ENCODE measurements around the gene RBM8A.
A peak's percentile ranks its signal among the peaks of the same experiment; 100 is the strongest.
"Not testable (repeated sequence)": the region's sequence is repeated elsewhere in the genome, so short reads cannot be mapped to it uniquely, and the experiment has no call there.

The RBM8A gene

DNA sequence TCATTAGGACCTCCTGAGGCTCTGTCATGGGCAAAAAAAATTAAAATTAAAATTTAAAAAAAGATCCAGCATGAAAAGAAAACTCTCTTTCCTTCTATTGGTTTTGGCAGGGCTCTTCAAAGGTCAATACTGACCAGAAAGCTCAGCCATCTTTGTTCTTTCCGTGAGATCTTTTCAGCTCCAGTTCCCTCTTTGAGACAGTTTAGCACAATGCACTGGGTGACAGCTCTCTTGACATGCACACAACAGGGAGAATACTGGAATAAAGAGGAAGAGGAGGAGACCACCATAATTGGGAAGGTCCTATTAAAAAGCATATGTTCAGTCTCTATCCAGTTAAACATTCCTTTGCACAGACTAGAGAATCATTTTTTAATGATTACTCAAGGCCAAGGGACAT lies 24.2 kb upstream of the RBM8A start:
- H3K9me3 Mint-ChIP-seq, result no peaks in the 10 kb centered on the region
- peak overlapping the region; percentile 17 for H3K27ac Mint-ChIP-seq (ENCODE audit: low read depth)
- DNase-seq (ENCODE audit: low spot score in 2 of 2), result no peak
- H3K36me3 Mint-ChIP-seq (ENCODE audit: insufficient read depth), result peaks cover 15% of the 10 kb centered on the region
- peaks cover 63% of the 10 kb centered on the region for H3K4me1 Mint-ChIP-seq
- no peak for ATAC-seq (replicated peaks; ENCODE audit: extremely low read depth, poor library complexity, severe bottlenecking)
- H3K27me3 Mint-ChIP-seq, result no peaks in the 10 kb centered on the region
- H3K4me3 Mint-ChIP-seq, result no peak overlapping the region

- DNase-seq (ENCODE audit: low spot score in 2 of 2), result no peak
- Mint-ChIP-seq H3K9me3 (no peaks in the 10 kb centered on the region), H3K4me3 (no peak overlapping the region), H3K4me1 (peaks cover 41% of the 10 kb centered on the region), H3K27ac (ENCODE audit: low read depth) (peak overlapping the region; percentile 2), H3K36me3 (ENCODE audit: insufficient read depth) (peaks cover 31% of the 10 kb centered on the region), H3K27me3 (no peaks in the 10 kb centered on the region)
- no peak for ATAC-seq (replicated peaks; ENCODE audit: extremely low read depth, poor library complexity, severe bottlenecking)
These were observed 21.9 kb upstream of the RBM8A start for GRCh38 chr1:145949219-145949618.

GRCh38 chr1:145947551-145947950 lies 20.3 kb upstream of the RBM8A start:
- Mint-ChIP-seq H3K36me3 (ENCODE audit: insufficient read depth) (peaks cover 40% of the 10 kb centered on the region), H3K27me3 (no peaks in the 10 kb centered on the region), H3K4me1 (peaks cover 31% of the 10 kb centered on the region), H3K4me3 (no peak overlapping the region), H3K9me3 (no peaks in the 10 kb centered on the region), H3K27ac (ENCODE audit: low read depth) (peak overlapping the region; percentile 46)
- no peak for DNase-seq (ENCODE audit: low spot score in 2 of 2)
- ATAC-seq (replicated peaks; ENCODE audit: extremely low read depth, poor library complexity, severe bottlenecking), result no peak

DNA sequence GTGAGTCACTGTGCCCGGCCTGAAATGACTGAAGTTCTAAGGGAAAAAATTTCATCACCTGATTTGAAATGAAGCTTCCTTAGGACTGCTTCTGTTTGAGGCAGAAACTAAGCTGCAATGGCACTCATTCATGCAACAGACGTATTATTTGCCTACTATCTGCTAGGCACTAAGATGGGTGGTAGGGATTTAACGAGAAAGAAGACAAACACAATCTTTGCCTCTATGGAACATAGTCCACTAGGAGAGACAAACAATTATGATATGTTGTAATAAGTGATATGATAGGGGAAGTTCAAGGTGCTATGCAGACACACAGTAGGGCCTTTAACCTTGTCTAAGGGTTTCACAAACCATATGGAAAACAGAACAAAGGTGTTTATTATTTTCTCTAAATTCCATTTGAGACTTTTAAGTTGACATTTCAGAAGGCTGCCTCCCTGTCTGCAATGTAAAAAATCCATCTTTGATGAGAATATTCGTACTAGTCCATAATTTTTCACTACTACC lies 19.2 kb upstream of the RBM8A start:
- H3K27ac Mint-ChIP-seq (ENCODE audit: low read depth), result no peak overlapping the region
- H3K4me3 Mint-ChIP-seq, result no peak overlapping the region
- DNase-seq (ENCODE audit: low spot score in 2 of 2) (no peak), ATAC-seq (replicated peaks; ENCODE audit: extremely low read depth, poor library complexity, severe bottlenecking) (no peak)
- H3K36me3 Mint-ChIP-seq (ENCODE audit: insufficient read depth), result peaks cover 47% of the 10 kb centered on the region
- H3K27me3 Mint-ChIP-seq, result no peaks in the 10 kb centered on the region
- peaks cover 22% of the 10 kb centered on the region for H3K4me1 Mint-ChIP-seq
- H3K9me3 Mint-ChIP-seq, result no peaks in the 10 kb centered on the region

- Mint-ChIP-seq H3K36me3 (ENCODE audit: insufficient read depth) (peaks cover 56% of the 10 kb centered on the region), H3K27ac (ENCODE audit: low read depth) (peak overlapping the region; percentile 59), H3K27me3 (no peaks in the 10 kb centered on the region), H3K9me3 (no peaks in the 10 kb centered on the region), H3K4me1 (peaks cover 6% of the 10 kb centered on the region), H3K4me3 (no peak overlapping the region)
- no peak for DNase-seq (ENCODE audit: low spot score in 2 of 2)
- no peak for ATAC-seq (replicated peaks; ENCODE audit: extremely low read depth, poor library complexity, severe bottlenecking)
These were observed 17.2 kb upstream of the RBM8A start for GRCh38 chr1:145944532-145944931.

DNA sequence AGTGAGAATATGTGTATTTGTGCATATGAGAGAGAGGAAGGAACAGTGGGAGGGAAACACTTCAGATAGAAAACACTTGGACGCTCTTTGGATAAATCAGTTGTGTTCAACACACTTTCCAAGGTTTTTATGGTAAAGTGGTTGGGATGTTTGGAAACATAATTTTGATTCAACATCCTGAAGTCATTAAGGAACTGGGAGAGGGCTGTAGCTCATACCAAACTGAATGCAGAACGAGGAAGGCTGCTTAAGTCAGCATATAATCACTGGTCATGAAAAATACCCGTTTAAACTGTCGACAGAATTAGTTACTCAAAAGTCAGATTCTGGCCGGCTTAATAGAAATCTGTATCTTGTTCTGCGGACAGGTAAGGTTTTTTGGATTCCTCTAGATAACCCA lies 15.6 kb upstream of the RBM8A start:
- Mint-ChIP-seq H3K27ac (ENCODE audit: low read depth) (peak overlapping the region; percentile 53), H3K4me3 (no peak overlapping the region), H3K4me1 (no peaks in the 10 kb centered on the region), H3K9me3 (no peaks in the 10 kb centered on the region), H3K27me3 (no peaks in the 10 kb centered on the region), H3K36me3 (ENCODE audit: insufficient read depth) (peaks cover 65% of the 10 kb centered on the region)
- ATAC-seq (replicated peaks; ENCODE audit: extremely low read depth, poor library complexity, severe bottlenecking), result no peak
- no peak for DNase-seq (ENCODE audit: low spot score in 2 of 2)

DNA sequence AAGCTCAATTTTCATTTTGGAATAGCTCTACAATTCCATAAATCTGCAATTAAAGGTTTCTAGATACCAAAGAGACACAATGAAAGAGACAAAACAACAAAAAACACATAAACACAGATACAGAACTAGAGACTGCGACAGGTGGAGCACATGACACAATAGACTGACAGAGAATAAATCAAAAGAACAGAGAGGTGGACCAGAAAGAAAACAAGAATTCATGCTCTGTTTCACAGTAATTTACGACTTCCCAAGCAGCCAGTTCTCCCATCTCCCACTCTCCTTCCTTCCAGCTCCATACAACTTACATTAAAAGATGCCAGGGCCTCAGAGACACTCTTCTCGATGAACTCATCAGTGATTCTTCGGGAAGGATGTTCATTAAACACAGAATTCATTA lies 15.1 kb upstream of the RBM8A start:
- Mint-ChIP-seq H3K4me1 (no peaks in the 10 kb centered on the region), H3K4me3 (no peak overlapping the region), H3K27me3 (no peaks in the 10 kb centered on the region), H3K27ac (ENCODE audit: low read depth) (no peak overlapping the region), H3K36me3 (ENCODE audit: insufficient read depth) (peaks cover 68% of the 10 kb centered on the region), H3K9me3 (no peaks in the 10 kb centered on the region)
- ATAC-seq (replicated peaks; ENCODE audit: extremely low read depth, poor library complexity, severe bottlenecking), result no peak
- DNase-seq (ENCODE audit: low spot score in 2 of 2), result no peak

DNA sequence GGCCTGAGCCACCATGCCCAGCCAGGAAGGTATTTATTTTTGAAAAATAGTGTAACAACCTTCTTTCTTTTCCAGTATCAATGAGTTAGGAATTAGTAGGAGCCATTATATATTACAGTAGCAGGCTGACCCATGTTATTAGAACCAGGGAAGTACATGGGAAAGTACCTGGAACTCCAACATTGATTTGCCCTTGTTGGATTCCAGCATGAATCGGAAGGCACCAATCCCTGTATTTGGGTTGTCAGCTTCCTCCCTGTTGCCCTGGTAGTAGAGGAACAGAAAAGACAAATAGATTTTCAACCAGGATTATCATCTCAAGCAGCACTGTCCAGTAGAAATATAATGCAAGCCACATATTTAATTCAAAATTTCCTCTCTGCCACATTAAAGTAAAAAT lies 10.2 kb upstream of the RBM8A start:
- H3K27ac Mint-ChIP-seq (ENCODE audit: low read depth), result no peak overlapping the region
- peaks cover 16% of the 10 kb centered on the region for H3K4me1 Mint-ChIP-seq
- H3K27me3 Mint-ChIP-seq, result no peaks in the 10 kb centered on the region
- H3K36me3 Mint-ChIP-seq (ENCODE audit: insufficient read depth), result peaks cover 65% of the 10 kb centered on the region
- no peak for ATAC-seq (replicated peaks; ENCODE audit: extremely low read depth, poor library complexity, severe bottlenecking)
- no peak overlapping the region for H3K4me3 Mint-ChIP-seq
- H3K9me3 Mint-ChIP-seq, result no peaks in the 10 kb centered on the region
- no peak for DNase-seq (ENCODE audit: low spot score in 2 of 2)

- Mint-ChIP-seq H3K36me3 (ENCODE audit: insufficient read depth) (peaks cover 53% of the 10 kb centered on the region), H3K4me1 (peaks cover 25% of the 10 kb centered on the region), H3K27ac (ENCODE audit: low read depth) (peak overlapping the region; percentile 75), H3K27me3 (no peaks in the 10 kb centered on the region), H3K9me3 (no peaks in the 10 kb centered on the region), H3K4me3 (no peak overlapping the region)
- DNase-seq (ENCODE audit: low spot score in 2 of 2) (no peak), ATAC-seq (replicated peaks; ENCODE audit: extremely low read depth, poor library complexity, severe bottlenecking) (no peak)
These were observed 9.0 kb upstream of the RBM8A start for GRCh38 chr1:145936247-145936646.

- Mint-ChIP-seq H3K9me3 (no peaks in the 10 kb centered on the region), H3K27ac (ENCODE audit: low read depth) (no peak overlapping the region), H3K36me3 (ENCODE audit: insufficient read depth) (peaks cover 52% of the 10 kb centered on the region), H3K4me1 (peaks cover 28% of the 10 kb centered on the region), H3K27me3 (no peaks in the 10 kb centered on the region), H3K4me3 (no peak overlapping the region)
- DNase-seq (ENCODE audit: low spot score in 2 of 2) (no peak), ATAC-seq (replicated peaks; ENCODE audit: extremely low read depth, poor library complexity, severe bottlenecking) (no peak)
These were observed 8.4 kb upstream of the RBM8A start for GRCh38 chr1:145935708-145936107.

- Mint-ChIP-seq H3K4me1 (peaks cover 36% of the 10 kb centered on the region), H3K27ac (ENCODE audit: low read depth) (peak overlapping the region; percentile 91), H3K36me3 (ENCODE audit: insufficient read depth) (peaks cover 34% of the 10 kb centered on the region), H3K4me3 (peak overlapping the region; percentile 63)
- not testable (repeated sequence) for H3K9me3 Mint-ChIP-seq, H3K27me3 Mint-ChIP-seq
- DNase-seq (ENCODE audit: low spot score in 2 of 2) (peak in 1 of 2 donors; percentile 32), ATAC-seq (replicated peaks; ENCODE audit: extremely low read depth, poor library complexity, severe bottlenecking) (peak; percentile 55)
These were observed 5.3 kb upstream of the RBM8A start for GRCh38 chr1:145932522-145933009.

GRCh38 chr1:145927916-145928643 lies 796 bp upstream of the RBM8A start:
- Mint-ChIP-seq H3K9me3 (no peaks in the 10 kb centered on the region), H3K4me3 (no peak overlapping the region), H3K27ac (ENCODE audit: low read depth) (no peak overlapping the region), H3K27me3 (no peaks in the 10 kb centered on the region), H3K36me3 (ENCODE audit: insufficient read depth) (peaks cover 26% of the 10 kb centered on the region), H3K4me1 (peaks cover 26% of the 10 kb centered on the region)
- DNase-seq (ENCODE audit: low spot score in 2 of 2) (no peak), ATAC-seq (replicated peaks; ENCODE audit: extremely low read depth, poor library complexity, severe bottlenecking) (no peak)

DNA sequence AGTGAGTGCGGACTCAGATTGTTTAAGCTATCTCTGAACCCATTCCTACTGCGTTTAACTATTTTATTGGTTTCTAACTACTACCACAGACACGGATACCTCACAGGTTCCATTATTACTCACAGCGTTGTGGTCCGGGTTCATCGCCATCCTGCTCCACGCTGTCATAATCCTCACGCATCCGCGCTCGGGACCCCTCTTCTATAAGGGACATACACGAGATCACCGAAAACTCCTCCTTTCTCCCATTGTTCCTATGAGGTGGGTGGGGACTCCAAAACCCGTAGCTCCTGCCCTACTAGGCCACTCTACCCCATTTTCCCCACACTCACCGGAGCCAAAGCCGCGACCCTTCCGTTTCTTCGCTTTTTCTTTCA lies 610 bp downstream of the RBM8A start:
- no peaks in the 10 kb centered on the region for H3K9me3 Mint-ChIP-seq
- no peak overlapping the region for H3K27ac Mint-ChIP-seq (ENCODE audit: low read depth)
- H3K36me3 Mint-ChIP-seq (ENCODE audit: insufficient read depth), result peaks cover 25% of the 10 kb centered on the region
- no peak overlapping the region for H3K4me3 Mint-ChIP-seq
- peaks cover 15% of the 10 kb centered on the region for H3K4me1 Mint-ChIP-seq
- no peak for DNase-seq (ENCODE audit: low spot score in 2 of 2)
- ATAC-seq (replicated peaks; ENCODE audit: extremely low read depth, poor library complexity, severe bottlenecking), result peak; percentile 1
- no peaks in the 10 kb centered on the region for H3K27me3 Mint-ChIP-seq

Data from central memory CD8-positive, alpha-beta T cell (primary cell).